IPS-18a (cell line): ENCODE data around the gene TMED7.

Experiments
- H3K27ac ChIP-seq: one replicate; pipeline ENCODE4 v1.5.1; 2013; ENCODE audit warnings: low read length
- H3K27me3 ChIP-seq: one replicate; pipeline ENCODE4 v1.6.1; 2013; ENCODE audit warnings: mild to moderate bottlenecking, low read length; ENCODE audit not compliant: control insufficient read depth, insufficient read depth
- H3K36me3 ChIP-seq: one replicate; pipeline ENCODE4 v1.6.1; 2013; ENCODE audit warnings: low read depth, low read length; ENCODE audit not compliant: control insufficient read depth
- H3K4me1 ChIP-seq: one replicate; pipeline ENCODE4 v1.6.1; 2013; ENCODE audit warnings: low read depth, low read length; ENCODE audit not compliant: control insufficient read depth
- H3K4me3 ChIP-seq: one replicate; pipeline ENCODE4 v1.5.1; 2013; ENCODE audit warnings: low read length
- H3K9ac ChIP-seq: one replicate; pipeline ENCODE4 v1.6.1; 2013; ENCODE audit warnings: mild to moderate bottlenecking, low read length, moderate library complexity
- H3K9me3 ChIP-seq: one replicate; pipeline ENCODE4 v1.6.1; 2013; ENCODE audit warnings: low read depth, low read length; ENCODE audit not compliant: control insufficient read depth

The TMED7 gene

GRCh38 chr5:115624994-115625393 lies 842 bp downstream of the TMED7 start:
- no peak overlapping the region for H3K27ac ChIP-seq
- H3K9me3 ChIP-seq = no peaks in the 10 kb centered on the region
- peaks cover 11% of the 10 kb centered on the region for H3K4me1 ChIP-seq
- peaks cover 11% of the 10 kb centered on the region for H3K36me3 ChIP-seq
- peak overlapping the region; percentile 79 for H3K4me3 ChIP-seq
- H3K9ac ChIP-seq = peak overlapping the region; percentile 77
- H3K27me3 ChIP-seq = no peaks in the 10 kb centered on the region

GRCh38 chr5:115623658-115624057 lies 2.2 kb downstream of the TMED7 start:
- H3K4me1 ChIP-seq = peaks cover 11% of the 10 kb centered on the region
- H3K27me3 ChIP-seq = no peaks in the 10 kb centered on the region
- no peaks in the 10 kb centered on the region for H3K9me3 ChIP-seq
- no peak overlapping the region for H3K27ac ChIP-seq
- peaks cover 25% of the 10 kb centered on the region for H3K36me3 ChIP-seq
- no peak overlapping the region for H3K9ac ChIP-seq
- H3K4me3 ChIP-seq = peak overlapping the region; percentile 79

DNA sequence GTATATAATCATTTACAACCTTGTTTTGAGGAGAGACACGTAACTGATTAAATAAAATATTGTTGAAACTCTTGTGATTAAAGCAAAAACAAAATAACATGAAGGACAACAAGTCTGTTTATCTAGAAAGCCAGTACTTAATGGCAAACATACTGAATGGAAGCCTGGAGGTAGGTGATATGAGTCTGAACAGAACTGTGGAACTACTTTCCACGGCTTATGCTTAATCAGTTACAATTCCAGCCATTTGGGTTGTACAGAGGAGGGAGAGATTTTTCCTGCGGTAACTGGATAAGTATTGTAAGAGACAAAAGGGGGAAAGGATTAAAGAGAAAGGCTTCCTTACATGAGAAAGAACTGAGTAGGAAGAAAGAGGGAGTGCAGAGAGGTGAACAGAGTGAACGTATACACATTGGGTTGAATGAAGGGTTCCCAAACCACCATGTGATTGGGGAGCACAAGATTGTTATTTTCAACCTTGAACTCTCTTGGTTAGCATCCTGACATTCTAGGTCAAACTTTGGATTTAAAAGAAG lies 4.4 kb downstream of the TMED7 start:
- Histone ChIP-seq H3K4me3 (no peak overlapping the region), H3K9ac (no peak overlapping the region), H3K9me3 (no peaks in the 10 kb centered on the region), H3K27me3 (no peaks in the 10 kb centered on the region), H3K36me3 (peaks cover 37% of the 10 kb centered on the region), H3K27ac (no peak overlapping the region), H3K4me1 (peaks cover 11% of the 10 kb centered on the region)

GRCh38 chr5:115616892-115617291 lies 8.9 kb downstream of the TMED7 start:
- Histone ChIP-seq H3K4me3 (no peak overlapping the region), H3K27ac (no peak overlapping the region), H3K9me3 (no peaks in the 10 kb centered on the region), H3K27me3 (no peaks in the 10 kb centered on the region), H3K4me1 (no peaks in the 10 kb centered on the region), H3K9ac (no peak overlapping the region), H3K36me3 (peaks cover 57% of the 10 kb centered on the region)

GRCh38 chr5:115616472-115616871 lies 9.4 kb downstream of the TMED7 start:
- Histone ChIP-seq H3K4me3 (no peak overlapping the region), H3K9ac (no peak overlapping the region), H3K27ac (no peak overlapping the region), H3K27me3 (no peaks in the 10 kb centered on the region), H3K9me3 (no peaks in the 10 kb centered on the region), H3K4me1 (no peaks in the 10 kb centered on the region), H3K36me3 (peaks cover 57% of the 10 kb centered on the region)

DNA sequence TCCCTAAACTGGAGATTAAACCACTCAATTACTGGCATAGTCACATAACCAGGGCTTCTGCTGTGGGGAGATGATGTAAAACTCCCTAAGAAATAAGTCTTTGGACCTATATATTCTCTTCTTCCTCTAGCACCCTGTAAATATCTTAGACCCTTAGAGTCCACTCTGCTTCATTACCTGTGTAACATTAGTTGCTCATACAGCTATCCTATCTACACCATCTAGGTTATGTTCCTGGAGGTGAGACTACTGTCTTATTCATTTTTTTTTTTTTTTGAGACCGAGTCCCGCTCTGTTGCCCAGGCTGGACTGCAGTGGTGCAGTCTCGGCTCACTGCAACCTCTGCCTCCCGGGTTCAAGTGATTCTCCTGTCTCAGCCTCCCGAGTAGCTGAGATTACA lies 14.0 kb downstream of the TMED7 start:
- peaks cover 7% of the 10 kb centered on the region for H3K4me1 ChIP-seq
- H3K4me3 ChIP-seq = no peak overlapping the region
- H3K36me3 ChIP-seq = peaks cover 26% of the 10 kb centered on the region
- no peak overlapping the region for H3K9ac ChIP-seq
- H3K27ac ChIP-seq = no peak overlapping the region
- no peaks in the 10 kb centered on the region for H3K27me3 ChIP-seq
- H3K9me3 ChIP-seq = no peaks in the 10 kb centered on the region

- H3K36me3 ChIP-seq = no peaks in the 10 kb centered on the region
- H3K9ac ChIP-seq = no peak overlapping the region
- peaks cover 7% of the 10 kb centered on the region for H3K4me1 ChIP-seq
- H3K4me3 ChIP-seq = no peak overlapping the region
- no peak overlapping the region for H3K27ac ChIP-seq
- H3K9me3 ChIP-seq = no peaks in the 10 kb centered on the region
- no peaks in the 10 kb centered on the region for H3K27me3 ChIP-seq
Observed at GRCh38 chr5:115607935-115608334, 17.9 kb downstream of the TMED7 start.

DNA sequence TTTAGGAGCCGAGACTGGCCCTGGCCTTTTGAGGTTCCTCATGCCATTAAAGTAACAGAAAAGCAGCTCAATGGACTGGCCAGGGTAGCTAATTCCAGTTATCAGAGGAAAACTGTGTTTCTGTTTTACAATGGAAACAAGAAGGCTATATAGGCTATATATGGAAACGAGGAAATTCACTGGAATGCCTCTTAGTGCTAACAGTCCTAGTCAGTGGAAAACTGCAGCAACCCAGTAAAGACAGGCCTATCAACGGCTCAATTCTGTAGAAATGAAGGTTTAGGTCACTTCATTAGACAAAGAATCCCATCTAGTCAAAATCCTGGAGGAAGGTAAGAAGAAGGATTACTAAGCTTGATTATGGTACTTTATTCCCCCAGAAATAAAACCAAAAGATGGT lies 20.4 kb downstream of the TMED7 start:
- no peaks in the 10 kb centered on the region for H3K36me3 ChIP-seq

GRCh38 chr5:115602591-115603125 lies 23.2 kb downstream of the TMED7 start:
- H3K27ac ChIP-seq = no peak overlapping the region
- no peaks in the 10 kb centered on the region for H3K9me3 ChIP-seq
- no peak overlapping the region for H3K9ac ChIP-seq
- H3K4me1 ChIP-seq = peaks cover 4% of the 10 kb centered on the region
- no peaks in the 10 kb centered on the region for H3K36me3 ChIP-seq
- no peaks in the 10 kb centered on the region for H3K27me3 ChIP-seq
- peak overlapping the region; percentile 49 for H3K4me3 ChIP-seq

More for the DNA sequence above, 20.4 kb downstream of the TMED7 start:
- H3K27ac ChIP-seq = no peak overlapping the region
- H3K9me3 ChIP-seq = no peaks in the 10 kb centered on the region
- no peak overlapping the region for H3K4me3 ChIP-seq
- H3K4me1 ChIP-seq = peaks cover 7% of the 10 kb centered on the region
- H3K9ac ChIP-seq = no peak overlapping the region
- H3K27me3 ChIP-seq = no peaks in the 10 kb centered on the region

DNA sequence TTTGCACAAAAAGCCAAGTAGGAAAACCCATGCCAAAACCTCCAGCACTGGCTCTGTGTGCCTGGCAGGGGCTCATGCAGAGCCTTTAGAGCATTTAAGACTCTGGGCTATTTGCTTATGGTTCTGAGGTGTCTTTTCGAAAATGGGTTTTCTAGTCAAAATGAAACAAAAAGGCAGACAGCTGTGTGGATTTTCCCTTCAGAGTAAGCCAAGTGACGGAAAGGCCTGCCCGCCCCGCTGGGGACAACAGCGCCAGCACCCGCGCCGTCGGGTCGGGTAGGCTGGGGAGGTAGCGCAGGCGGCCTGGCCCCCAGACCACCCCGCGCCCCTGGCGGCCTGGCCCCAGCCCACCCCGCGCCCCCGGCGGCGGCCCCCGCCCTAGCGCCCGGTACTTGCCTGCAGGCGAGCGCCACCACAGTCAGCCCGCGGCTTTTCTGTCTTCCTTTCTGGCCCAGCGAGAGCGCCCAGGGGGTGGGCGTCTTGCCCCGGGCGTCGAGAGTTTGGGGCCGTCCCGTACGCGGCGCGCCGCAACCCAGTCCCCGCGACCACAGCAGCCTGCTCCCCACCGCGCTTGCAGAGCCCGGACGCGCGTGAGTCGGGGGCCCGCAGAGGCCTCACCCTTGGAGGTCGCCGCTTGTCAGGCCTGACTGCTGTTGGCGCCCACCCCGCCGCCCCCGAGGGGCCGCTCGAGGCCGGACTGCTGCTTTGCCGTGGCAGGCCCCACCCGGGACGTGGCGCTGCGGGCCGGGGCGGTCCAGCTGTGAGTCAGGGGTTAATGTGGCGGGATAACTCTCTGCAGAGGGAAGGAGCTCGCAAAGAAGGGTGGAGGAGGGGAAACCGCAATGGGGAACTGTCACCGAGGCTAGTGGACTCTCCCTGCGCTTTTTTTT lies 23.9 kb downstream of the TMED7 start, which contains the start of gene TICAM2:
Gene TICAM2, minus strand, starts transcription at position 779 of the 890 bp plus-strand sequence. CDS start 21,223 bp downstream, outside the sequence.
- H3K27me3 ChIP-seq = no peaks in the 10 kb centered on the region
- no peak within 1 kb of the TSS for H3K9ac ChIP-seq
- H3K27ac ChIP-seq = no peak within 1 kb of the TSS
- H3K4me1 ChIP-seq = peaks cover 4% of the 10 kb centered on the region
- H3K4me3 ChIP-seq = peak within 1 kb of the TSS; percentile 49
- H3K36me3 ChIP-seq = no peaks in the 10 kb centered on the region
- no peaks in the 10 kb centered on the region for H3K9me3 ChIP-seq

DNA sequence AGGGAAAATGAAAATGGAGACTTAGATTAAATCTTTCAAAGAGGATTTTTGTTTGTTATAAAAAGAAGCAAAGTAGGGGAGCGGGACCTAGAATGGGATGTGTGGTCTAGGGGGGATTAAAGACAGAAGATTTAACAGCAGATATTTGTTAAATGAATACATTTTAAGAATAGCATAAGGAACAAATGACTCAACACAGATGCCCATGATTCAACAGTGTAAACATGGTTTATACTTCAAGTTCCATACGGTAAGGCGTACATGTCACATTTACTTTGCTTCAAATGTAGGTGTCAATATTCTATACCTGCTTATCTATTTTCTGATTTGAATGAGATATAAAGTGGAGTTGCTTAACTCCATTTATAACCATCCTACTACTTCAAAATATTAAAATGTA lies 25.1 kb downstream of the TMED7 start:
- Histone ChIP-seq H3K4me1 (peaks cover 4% of the 10 kb centered on the region), H3K27ac (no peak overlapping the region), H3K4me3 (no peak overlapping the region), H3K9ac (no peak overlapping the region), H3K27me3 (no peaks in the 10 kb centered on the region), H3K9me3 (no peaks in the 10 kb centered on the region), H3K36me3 (no peaks in the 10 kb centered on the region)
